Stimulated activated CD4-positive, alpha-beta T cell treated with anti-CD3 and anti-CD28 coated beads, Interleukin-4, amount 100 ng/mL, for 48 hours (primary cell): ENCODE results near the gene JMJD7.

Experiments used
- DNase-seq, 2 donors: peaks; one replicate each; pipeline ENCODE4 v3.0.0-alpha.2; 2020; ENCODE audit warnings: low read depth in 2 of 2

Gene JMJD7

GRCh38 chr15:41881920-41882688, 54.2 kb downstream of the JMJD7 start:
- no peak for DNase-seq

DNA sequence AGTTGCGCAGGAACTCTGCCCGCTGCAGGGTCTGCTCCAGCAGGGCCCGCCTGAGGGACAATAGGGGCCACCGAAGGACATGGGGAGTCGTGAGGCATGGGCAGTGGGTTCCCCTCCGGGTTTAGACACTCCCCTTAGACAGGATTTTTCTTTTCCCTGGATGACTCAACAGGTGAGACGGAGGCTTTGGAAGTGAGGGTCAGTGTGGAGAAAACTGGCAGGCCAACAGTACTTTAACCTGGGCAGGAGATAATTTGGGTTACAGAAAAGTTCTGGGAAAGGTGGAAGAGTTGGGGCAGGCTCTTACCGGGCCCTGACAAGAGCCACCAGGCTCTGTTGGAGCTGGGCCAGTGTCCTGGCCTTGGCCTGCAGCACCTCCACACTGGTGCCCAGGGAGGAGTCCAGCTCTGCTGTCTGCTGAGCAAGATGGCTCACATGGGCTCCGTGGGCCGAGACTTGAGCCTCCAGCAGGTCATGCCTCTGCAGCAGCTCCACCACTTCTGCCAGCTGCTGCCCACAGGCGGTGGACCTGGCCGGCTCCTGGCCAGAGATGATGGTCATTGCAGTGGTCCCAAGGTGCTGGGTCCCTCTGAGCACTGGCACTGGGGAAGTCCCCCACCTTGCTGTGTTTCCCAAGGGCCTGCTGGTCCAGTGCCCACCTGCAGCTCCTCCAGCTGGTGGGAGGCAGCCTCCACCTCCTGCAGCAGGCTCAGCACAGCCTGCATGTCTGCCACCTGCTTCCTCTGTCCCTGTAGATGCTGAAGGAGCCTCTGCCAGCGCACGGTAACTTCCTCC, 55.0 kb downstream of the JMJD7 start:
- DNase-seq: no peak

GRCh38 chr15:41883484-41883825, 55.6 kb downstream of the JMJD7 start:
- no peak for DNase-seq

- DNase-seq: no peak
Observed at GRCh38 chr15:41884458-41884857, 56.6 kb downstream of the JMJD7 start.

GRCh38 chr15:41885321-41885720, 57.4 kb downstream of the JMJD7 start:
- DNase-seq: no peak

DNA sequence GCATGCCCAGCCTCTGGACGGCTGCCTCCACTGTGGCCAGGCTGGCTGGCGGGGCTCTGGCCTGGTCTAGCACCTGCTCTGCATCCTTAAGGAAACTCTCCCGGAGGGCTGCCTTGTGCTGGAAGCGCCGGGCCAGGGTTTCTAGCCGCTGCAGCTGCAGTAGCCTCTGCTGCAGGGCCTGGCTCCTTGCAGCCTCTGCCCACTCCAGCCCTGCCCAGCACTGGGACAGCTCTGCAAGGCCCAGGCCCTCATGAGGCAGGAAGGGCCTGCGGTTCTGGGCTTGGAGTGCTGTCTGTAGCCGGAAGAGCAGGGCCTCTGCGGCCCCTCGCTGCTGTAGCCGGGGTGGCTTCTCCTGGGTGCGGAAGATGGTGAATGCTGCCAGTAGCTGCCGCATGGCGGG, 57.9 kb downstream of the JMJD7 start:
- no peak for DNase-seq

- DNase-seq: no peak
Observed at GRCh38 chr15:41886741-41887140, 58.8 kb downstream of the JMJD7 start.

GRCh38 chr15:41887161-41887560, 59.3 kb downstream of the JMJD7 start:
- no peak for DNase-seq
